ENCODE data around the gene DDX10.

- TF ChIP-seq CTCF (conservative IDR thresholded peaks at IDR 0.05; ENCODE audit: low read depth, low read length) (no peak), EZH2 (IDR thresholded peaks at IDR 0.05; ENCODE audit: borderline replicate concordance, low read depth, low read length, poor library complexity, severe bottlenecking) (no peak)
These were observed 69.4 kb downstream of the DDX10 start for GRCh38 chr11:108734283-108734682.

All from A673 (cell line).